DMS 273 (cell line): ENCODE data around the gene OASL.
A peak's percentile ranks its signal among the peaks of the same experiment; 100 is the strongest.
"Not testable (repeated sequence)": the region's sequence is repeated elsewhere in the genome, so short reads cannot be mapped to it uniquely, and the experiment has no call there.

Experiments used
- DNase-seq: peaks from one replicate; lab custom pipeline; 2025; ENCODE audit not compliant: unreplicated experiment; lab: John Stamatoyannopoulos, UW

OASL gene, protein sequence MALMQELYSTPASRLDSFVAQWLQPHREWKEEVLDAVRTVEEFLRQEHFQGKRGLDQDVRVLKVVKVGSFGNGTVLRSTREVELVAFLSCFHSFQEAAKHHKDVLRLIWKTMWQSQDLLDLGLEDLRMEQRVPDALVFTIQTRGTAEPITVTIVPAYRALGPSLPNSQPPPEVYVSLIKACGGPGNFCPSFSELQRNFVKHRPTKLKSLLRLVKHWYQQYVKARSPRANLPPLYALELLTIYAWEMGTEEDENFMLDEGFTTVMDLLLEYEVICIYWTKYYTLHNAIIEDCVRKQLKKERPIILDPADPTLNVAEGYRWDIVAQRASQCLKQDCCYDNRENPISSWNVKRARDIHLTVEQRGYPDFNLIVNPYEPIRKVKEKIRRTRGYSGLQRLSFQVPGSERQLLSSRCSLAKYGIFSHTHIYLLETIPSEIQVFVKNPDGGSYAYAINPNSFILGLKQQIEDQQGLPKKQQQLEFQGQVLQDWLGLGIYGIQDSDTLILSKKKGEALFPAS

DNA sequence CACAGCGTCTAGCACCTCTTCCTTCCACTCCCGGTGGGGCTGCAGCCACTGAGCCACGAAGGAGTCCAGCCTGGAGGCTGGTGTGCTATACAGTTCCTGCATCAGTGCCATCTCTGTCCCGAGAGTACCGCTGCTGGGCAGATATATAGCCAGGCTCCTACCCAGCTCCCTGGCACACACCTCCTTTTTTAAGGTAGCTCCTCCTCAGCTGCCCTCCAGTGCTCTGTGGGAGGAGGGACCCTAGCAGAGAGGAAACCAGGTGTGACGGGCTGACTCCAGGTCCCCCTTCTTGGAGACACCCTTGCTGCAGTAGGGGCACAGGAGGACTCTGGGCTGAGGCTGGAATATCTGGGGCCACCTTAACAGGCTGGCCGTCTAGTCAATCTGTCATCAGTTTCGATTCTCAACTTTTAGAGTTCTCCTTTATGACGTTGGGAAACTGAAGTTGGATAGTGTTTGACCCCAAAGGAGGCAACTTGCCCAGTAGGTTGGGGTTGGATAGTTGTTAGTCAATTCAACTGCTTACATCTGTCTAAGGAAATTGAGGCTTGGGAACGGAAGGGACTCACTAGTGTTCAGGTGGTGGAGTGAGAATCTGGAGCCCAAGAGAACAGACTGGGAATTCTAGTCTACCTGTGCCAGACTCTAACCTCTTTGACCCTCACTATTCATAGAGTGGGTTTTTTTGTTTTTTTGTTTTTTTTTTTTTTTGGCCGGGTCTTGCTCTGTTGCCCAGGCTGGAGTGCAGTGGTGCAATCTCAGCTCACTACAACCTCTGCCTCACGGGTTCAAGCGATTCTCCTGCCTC is at the start of gene OASL:
Gene OASL, minus strand, starts transcription at position 386 of the 808 bp plus-strand sequence. Its CDS starts 275 bp downstream, at position 111.
- no peak for DNase-seq

DNA sequence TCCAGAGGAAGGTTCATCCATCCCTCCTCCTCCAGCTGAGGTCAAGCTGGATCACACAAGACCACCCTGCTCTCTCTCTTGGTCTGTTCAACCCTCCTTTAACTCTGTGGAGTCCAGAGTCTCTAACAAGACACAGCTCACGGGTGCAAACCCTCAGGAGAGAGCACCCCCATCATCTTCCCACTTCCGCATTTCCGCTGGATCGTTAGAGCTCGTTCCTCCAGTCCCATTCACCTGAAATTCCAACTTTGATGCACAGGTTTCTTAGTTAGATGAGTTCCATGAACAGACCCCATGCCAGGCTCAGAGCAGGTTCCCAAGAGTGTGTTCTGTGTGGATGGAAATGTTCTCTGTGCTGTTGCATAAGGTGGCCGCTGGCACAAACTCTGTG is 49.1 kb upstream of the OASL start:
- no peak for DNase-seq

DNA sequence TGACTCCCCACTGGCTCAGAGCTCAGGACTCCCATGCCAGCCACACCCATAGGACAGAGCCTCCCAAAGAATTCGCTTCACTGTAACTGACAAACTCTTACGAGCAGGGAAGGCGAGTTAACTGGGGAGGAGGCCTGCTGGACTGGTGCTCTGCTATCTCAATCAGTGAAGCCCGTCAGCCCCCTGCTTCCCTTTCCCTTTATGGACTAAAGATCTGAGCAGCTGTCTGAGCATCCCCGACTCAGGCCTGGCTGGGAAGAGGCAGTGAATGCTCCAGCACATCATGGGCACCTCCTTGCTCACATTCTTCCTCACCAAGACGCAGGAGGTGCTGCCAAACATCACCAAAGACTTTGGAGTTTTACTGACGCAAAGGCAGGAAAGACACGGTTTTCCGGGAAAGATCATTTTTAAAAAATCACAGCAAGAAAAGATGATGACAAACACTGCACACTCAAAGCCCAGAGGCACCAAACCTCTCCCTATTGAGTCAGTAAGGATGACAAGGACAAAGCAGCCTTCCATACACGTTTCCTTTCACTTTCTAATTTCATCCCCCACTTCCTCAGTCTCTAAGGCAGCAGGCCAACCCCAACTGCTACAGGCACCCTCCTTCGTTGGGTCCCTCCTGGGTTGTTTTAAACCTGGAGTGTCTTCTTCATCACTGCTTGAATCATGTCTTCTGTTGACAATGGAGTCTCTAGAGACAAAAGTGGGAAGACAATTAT is 48.6 kb upstream of the OASL start:
- DNase-seq, result no peak

DNA sequence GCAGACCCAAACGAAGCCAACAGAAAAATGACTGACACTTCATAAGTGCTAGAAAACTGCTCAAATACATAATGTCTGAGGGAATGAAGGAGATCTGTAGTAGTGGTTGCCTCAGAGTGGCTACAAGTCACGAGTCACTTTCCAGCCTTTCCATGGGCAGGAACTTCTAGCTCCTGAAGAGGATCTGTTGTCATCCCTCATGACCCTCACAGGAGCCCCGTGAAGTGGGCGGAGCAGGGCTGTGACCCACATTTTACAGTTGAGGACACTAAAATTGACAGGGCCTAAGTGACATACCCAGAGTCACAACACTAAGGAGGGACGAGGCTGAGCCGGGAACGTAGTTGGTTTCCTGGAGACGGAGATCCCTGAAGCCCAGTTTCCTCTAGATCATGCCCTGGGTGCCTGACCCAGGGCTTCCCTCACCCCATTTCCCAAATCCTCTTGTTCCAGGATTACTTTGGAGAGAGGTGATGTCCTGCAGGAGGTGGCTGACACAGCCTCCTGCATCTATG is 47.8 kb upstream of the OASL start:
- DNase-seq, result no peak

DNA sequence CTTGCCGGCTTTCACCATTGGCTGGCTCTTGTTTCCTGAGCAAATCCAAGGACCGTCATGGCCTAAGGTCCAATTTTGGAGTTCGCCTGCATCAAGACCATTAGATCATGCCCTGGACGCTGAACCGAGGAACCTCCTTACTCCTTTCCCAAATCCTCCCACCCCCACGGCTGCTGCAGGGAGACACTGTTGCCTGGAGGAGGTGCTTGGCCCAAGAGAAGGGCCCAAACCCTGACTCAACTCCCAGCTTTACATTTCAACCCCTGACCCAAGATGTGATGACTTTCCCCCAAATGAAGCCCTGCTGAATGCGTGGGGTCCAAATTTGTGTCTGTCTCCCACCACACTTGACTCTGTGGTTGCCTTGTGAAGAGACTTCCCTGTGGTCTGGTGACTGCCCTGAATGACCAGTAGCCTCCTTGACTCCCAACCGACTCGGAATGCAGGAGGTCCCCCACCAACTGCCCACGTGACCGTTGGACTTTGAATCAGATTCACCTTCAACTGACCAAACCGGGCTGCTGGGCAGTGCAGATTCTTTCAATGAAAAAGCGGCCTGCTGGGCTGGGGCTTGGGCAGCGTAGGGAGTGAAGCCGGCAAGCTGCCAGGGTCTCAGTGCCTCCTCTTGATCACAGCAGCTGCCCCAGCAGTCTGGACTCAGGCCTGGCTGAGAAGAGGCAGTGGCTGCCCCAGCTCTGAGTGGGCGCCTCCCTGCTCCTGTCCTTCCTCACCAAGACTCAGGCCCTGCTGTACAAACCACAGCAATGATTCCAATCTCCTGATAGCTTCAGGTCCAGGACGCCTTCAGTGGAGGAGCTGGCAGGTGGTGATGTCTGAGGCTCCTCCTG is 46.7 kb upstream of the OASL start:
- no peak for DNase-seq

DNA sequence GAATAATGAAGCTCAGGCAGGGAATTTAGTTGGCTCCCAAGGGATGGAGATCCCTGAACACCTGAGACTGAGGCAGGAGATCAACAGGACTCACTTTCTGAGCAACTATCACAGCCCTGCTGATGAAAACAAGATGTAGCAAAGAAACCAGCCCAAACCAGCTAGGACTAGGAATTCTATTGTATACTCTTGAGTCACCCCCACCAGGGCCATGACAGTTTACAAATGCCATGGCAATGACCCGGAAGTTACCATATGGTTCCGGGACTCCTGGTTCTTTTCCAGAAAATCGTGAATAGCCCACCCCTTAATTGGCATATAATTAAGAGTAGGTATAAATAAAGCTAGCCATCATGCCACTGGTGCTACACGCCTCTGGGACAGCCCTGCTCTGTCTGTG is 46.0 kb upstream of the OASL start:
- no peak for DNase-seq

DNA sequence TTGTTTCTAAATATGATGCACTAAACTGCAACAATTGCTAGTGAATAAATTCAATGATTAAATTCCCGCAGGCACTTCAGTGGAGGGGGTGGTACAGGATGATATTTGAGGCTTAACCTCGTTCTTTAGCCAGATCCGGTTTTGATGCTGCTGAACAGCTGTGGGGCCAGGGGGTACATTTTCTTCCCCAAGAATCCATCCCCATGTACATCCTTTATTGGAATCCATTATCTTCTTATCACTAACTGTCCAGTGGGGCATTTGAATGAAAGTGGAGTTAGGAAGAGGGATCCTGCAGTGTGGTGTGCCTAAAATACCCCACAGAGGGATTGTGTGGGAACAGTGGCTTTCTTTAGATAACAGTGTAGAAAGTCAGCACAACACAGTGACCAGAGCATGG is 45.2 kb upstream of the OASL start:
- no peak for DNase-seq

DNA sequence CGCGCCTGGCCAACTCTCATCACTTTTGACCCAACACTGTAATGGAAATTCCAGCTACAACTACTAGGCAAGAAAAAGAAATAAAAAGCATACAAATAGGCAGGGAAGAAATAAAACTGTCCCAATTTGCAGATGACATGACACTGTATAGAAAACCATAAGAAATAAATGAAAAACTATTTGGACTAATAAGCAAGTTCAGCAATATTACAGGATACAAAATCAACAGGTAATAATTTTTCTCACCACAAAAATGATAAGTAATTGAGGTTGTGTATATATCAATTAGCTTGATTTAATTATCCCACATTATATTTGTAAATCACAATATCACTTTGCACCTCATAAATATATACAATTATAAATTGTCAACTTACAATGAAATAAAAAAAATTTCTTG is 41.9 kb upstream of the OASL start:
- no peak for DNase-seq

DNA sequence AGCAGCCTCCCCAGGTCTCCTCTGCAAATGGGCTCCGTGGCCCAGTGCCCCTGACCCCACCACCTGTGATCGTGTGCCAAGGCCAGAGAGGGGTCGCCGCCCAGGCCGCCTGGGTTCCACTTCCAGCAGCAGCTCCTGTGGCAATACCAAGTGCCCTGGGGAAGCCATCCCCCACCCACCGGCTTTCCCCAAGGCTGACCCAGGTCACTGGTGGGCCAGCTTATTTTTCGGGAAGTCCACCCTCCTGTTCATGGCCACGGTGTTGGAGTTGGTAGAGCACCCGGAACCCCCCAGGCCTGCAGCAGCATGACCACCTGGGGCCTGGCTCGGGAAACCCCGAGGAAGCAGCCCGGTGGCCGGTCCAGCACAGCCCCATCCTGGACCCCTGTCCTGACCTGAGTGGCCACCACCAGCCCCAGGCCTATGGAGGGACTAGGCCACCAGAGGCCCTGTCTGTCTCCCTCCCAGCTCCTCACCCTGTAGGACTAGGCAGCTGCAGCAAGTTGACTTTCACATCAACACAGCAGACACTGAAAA is 40.8 kb upstream of the OASL start:
- DNase-seq, result no peak

DNA sequence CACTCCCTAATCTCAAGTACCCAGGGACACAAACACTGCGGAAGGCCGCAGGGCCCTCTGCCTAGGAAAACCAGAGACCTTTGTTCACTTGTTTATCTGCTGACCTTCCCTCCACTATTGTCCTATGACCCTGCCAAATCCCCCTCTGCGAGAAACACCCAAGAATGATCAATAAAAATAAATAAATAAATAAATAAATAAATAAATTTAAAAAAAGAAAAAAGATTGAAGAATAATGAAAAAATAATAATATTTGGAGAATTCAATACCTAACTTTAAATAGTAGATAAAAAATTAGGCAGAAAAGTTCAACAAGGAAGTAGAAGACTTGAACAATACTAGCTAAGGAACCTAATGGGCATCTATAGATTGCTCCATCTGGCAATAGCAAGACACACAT is 38.4 kb upstream of the OASL start:
- DNase-seq, result not testable (repeated sequence)

DNA sequence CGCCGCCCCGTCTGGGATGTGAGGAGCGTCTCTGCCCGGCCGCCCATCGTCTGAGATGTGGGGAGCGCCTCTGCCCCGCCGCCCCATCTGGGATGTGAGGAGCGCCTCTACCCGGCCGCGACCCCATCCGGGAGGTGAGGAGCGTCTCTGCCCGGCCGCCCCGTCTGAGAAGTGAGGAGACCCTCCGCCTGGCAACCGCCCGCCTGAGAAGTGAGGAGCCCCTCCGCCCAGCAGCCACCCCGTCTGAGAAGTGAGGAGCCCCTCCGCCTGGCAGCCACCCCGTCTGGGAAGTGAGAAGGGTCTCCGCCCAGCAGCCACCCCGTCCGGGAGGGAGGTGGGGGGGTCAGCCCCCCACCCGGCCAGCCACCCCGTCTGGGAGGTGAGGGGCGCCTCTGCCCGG is 36.9 kb upstream of the OASL start:
- DNase-seq, result not testable (repeated sequence)

DNA sequence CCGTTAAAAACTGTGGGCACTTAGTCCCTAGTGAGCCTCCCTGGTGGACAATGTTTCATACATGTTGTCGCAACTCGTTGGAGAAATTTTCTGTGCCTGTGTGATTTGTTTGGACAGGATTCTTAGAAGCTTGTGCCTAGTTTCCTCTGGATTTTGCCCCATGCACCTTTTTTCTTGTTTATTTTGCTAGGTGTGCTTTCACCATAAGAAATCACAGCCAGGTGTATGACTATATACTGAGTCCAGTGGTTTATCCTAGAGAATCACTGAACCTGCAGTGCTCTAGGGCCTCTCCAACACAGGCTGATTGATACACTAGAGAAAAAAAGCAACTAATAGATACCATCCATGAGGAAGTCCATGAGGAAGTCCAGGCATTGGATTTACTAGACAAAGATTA is 33.1 kb upstream of the OASL start:
- no peak for DNase-seq

DNA sequence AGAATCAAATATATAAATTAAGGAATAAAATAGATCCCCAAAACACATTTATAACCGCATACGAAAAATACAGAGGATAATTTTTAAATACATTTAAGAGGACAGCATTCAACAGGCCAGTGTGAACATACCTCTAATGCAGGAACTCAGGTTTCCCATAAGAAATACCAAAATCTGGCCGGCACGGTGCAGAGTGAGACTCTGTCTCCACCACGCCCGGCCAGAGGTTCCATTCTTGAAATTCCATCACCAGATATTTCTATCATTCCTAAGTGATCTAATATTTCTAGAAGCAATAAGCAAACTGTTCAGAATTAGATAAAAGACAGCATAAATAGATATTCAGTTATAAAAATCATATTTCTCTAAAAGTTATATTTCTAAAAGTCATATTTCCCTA is 30.2 kb upstream of the OASL start:
- DNase-seq, result no peak

DNA sequence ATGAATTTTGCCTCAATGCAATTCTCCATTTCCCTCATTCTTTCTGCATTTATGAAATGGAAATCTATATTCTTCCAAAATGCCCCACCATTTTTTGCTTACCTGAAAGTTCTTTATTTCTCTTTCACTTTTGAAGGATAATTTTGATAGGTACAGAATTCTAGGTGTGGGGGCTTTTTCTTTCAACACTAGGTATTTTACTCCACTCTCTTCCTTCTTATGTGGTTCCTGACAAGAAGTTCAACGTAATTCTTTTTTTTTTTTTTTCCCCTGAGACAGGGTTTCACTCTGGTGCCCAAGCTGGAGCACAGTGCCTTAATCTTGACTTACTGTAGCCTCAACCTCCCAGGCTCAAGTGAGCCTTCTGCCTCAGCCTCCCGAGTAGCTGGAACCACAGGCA is 26.3 kb upstream of the OASL start:
- DNase-seq, result no peak

DNA sequence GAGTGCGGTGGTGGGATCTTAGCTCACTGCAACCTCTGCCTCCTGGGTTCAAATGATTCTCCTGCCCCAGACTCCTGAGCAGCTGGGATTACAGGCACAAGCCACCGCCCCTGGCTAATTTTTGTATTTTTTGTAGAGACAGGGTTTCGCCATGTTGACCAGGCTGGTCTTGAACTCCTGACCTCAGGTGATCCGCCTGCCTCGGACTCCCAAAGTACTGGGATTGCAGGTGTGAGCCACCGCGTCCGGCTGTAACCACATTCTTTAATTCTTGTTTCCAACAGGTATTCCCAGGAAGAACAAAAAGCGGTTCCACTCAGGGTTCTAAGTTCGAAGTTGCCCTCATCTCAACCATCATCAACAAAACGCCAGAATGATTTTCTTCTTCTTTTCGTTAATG is 25.5 kb upstream of the OASL start:
- DNase-seq, result not testable (repeated sequence)

DNA sequence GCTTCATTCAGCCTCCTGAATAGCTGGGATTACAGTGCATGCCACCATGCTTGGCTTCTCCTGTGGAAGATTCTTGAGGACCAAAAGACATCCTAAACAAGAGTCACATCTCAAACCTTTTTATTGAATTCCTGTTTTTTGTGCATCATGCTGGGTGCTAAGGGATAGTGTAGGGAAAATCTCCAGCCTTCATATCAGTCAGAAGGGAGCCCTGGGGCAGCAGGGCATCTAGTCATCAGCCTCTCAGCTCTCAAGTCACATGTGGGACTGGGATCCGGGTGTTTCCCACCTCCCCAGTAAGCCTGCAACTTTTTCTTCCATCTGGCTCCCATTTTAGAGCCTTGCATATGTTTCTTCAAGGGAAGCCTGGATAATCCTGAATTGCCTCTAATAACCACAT is 25.1 kb upstream of the OASL start:
- DNase-seq, result no peak

DNA sequence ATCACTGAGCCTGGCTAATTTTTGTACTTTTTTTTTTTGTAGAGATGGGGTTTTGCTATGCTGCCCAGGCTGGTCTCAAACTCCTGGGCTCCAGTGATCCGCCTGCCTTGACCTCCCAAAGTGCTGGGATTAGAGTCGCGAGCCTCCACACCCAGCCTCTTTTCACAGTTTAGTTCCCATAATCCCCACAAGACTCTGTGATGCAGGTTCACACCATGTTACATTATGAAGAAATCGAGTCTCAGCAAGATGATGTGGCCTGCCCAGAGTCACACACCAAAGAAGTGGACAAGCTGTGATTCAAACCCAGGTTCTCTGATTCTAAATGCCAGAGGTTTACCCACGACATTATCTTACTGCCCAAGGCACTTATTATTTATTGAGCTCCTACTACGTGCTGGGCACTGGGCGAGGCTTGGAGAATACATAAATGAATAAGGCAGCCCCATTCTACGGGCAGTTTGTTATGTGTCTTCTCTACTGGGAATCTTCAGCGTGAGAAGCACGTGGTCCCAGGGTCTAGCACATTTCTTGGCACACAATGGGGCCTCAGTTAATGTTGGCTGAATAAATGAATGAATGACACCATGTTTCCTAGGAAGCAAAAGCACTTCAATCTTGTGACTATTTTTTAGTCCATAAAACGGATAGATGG is 23.5 kb upstream of the OASL start:
- no peak for DNase-seq

DNA sequence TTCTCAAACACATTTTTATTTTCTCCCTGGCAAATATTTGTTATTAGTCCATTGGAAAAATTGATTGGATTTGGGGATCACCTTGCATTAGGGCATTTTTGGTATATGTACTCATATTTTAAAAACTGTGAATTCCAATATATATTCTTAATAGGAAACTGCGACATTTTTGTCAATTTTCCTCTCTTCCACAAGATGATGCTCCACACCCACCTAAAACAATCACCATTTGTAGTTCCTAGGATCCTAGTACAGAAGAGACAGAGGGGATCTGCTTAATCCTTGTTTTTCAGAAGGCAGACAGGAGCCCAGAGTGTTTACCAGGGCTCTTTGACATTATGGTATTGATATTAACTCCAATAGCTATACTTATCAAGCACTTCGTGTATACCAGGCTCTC is 22.8 kb upstream of the OASL start:
- DNase-seq, result peak; percentile 23

DNA sequence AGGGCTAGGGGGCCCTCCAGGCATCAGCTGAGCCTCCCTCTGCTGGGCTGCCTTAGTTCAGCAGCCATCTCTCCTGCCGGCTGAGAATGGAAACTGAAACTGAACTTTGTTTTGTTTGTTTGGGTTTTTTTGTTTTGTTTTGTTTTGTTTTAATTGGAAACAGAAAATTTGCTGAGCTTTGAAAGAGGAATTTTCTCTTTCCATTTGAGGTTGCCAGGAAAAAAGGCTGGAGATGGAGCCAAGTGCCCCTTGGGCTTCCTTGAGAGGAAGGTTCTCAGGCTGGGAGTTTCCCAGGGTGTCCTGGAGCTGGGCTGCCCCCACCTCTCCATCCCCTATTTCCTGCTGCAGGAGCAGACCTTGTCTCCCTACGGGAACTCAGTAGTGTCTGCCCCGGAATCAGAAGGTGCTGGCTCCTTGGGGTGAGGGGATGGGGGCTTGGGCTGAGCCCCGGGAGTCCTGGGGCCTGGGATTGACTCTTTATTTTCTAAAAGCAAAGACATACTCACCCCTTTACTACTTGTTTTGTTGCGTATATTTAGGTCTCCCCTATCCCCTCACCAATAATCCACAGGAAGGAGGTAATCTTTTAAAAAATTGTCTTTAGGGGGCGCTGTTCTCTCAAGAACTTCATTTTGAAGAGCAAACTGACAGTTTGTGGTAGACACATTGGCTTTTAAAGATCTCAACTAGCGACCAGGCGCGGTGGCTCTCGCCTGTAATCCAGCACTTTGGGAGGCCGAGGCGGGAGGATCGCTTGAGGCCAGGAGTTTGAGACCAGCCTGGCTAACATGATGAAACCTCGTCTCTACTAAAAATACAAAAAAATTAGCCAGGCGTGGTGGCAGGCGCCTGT is 21.3 kb upstream of the OASL start:
- peak; percentile 70 for DNase-seq
